HG03175 (cell line): Measurements from ENCODE around the gene PRR9.
"Not testable (repeated sequence)": the region's sequence is repeated elsewhere in the genome, so short reads cannot be mapped to it uniquely, and the experiment has no call there.

Experiments used
- ATAC-seq: cut with Tn5 transposase; IDR thresholded peaks from one replicate; pipeline ENCODE4 v1.9.1; 2021; ENCODE audit warnings: mild to moderate bottlenecking, moderate library complexity; ENCODE audit not compliant: unreplicated experiment

PRR9 gene

GRCh38 chr1:153217212-153217611 lies at the start of gene PRR9:
Gene PRR9 (plus strand): TSS chr1:153217584. CDS start chr1:153218145, 561 bp downstream.
- ATAC-seq: no peak

- no peak for ATAC-seq
Observed at GRCh38 chr1:153168686-153169085, 48.7 kb upstream of the PRR9 start.

GRCh38 chr1:153174624-153175023 lies 42.8 kb upstream of the PRR9 start:
- no peak for ATAC-seq

DNA sequence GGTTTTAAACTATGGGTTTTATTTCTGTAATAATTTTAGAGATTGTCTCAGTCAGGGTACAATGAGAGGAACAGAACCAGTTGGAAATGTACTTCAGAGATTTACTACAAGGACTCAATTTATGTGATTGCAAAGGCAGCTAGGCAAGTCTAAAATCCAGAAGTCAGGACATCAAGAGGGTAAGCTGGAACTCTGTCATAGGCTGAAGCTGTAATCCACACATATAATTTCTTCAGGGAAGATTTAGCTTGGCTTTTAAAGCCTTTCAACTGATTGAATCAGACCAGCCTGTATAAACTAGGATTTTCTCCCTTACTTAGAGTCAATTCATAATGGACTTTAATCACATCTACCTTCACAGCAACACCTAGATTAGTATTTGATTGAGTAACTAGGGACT lies 38.5 kb upstream of the PRR9 start:
- no peak for ATAC-seq

GRCh38 chr1:153180556-153180955 lies 36.8 kb upstream of the PRR9 start:
- ATAC-seq: no peak

DNA sequence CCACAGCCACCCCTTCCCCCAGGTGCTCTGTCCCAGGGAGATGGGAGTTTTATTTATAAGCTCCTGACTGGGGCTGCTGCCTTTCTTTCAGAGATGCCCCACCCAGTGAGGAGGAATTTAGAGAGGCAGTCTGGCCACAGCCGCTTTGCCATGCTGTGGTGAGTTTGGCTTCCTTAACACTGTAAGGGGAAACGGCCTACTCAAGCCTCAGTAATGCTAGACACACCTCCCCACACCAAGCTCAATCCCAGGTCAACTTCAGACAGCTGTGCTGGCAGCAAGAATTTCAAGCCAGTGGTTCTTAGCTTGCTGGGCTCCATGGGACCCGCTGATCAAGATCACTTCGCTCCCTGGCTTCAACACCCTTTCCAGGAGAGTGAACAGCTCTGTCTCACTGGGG lies 29.1 kb upstream of the PRR9 start:
- not testable (repeated sequence) for ATAC-seq

- ATAC-seq: no peak
Observed at GRCh38 chr1:153190373-153190772, 27.0 kb upstream of the PRR9 start.

GRCh38 chr1:153192697-153193096 lies 24.7 kb upstream of the PRR9 start:
- no peak for ATAC-seq

GRCh38 chr1:153194331-153195050 lies 22.9 kb upstream of the PRR9 start:
- no peak for ATAC-seq

- no peak for ATAC-seq
Observed at GRCh38 chr1:153195216-153195615, 22.2 kb upstream of the PRR9 start.

DNA sequence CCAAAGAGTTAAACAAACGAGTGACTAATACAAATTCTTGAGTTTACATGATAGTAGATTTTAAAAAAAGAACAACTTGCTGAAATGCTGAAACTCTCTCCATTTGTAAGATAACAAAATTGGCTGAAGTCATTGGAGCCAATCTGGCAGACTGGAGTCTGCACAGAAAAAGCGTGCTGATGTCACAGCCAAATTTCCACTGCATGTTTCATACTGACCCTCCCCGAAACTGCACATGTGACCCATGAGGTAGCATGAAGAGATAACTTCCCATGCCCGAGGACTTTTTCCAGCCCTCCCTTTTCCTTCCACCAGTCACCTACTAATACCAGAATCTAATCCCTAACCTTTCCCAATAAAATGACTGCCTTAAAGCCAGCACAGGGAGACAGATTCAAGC lies 15.4 kb upstream of the PRR9 start:
- no peak for ATAC-seq

DNA sequence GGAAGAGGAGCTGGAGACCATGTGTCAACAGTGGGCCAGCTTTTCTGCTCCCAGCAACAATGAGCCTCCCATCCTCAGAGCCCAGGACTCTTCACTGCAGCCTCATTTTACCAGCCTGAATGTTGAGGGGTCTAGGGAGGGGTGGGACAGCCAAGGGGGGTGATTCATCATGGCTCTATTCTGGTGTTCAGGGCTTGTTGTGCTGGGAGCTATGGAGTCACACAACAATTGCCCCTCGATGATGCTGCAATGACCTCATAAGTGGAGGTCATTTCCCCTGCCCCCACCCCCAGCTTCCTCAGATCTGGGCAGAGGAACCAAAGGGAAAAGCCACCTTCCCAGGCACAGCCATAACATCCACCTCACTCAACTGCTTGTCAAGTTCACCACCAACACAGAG lies 14.3 kb upstream of the PRR9 start, which contains the start of gene LELP1:
TSS of gene LELP1 (plus strand) at position 301 of the 400 bp plus-strand sequence. CDS start 1,278 bp downstream, outside the sequence.
- no peak for ATAC-seq

DNA sequence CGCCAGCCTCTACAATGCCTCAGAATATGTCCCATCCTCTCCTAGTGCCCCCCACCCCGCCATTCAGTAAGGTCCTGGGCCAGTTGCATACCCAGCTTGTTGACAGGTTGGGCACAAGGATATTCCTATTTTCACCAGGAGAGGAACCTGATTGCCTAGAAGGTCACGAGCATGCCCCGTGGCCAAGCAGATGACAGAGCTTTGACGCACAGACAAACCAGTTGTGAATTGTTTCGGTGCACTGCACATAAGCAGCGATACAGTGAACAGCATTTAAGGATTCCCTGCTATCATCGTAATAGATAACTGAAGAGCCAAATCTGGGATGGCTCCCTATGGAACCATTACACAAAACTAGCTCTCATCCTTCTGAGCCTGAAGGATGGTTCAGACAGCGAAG lies 10.8 kb upstream of the PRR9 start:
- ATAC-seq: no peak

GRCh38 chr1:153210206-153210605 lies 7.2 kb upstream of the PRR9 start:
- no peak for ATAC-seq

DNA sequence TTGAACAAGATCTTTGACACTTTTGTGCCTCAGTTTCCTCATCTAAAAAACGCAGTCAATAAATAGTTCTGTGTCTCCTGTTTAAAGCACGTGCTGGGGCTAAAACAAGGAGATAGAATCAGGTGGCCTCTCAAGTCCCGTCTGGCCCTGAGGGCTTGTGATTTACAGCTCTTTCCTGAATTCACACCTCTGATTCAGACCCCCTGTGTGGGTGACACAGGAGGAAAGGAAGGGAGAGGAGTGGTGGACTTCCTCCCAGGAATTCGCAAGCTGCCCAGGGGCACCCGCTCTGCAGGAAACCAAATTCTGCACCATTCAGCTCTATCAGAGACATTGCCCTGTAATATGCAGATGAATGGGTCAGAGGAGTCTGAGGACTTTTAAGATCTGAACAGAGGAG lies 5.2 kb upstream of the PRR9 start:
- ATAC-seq: no peak

DNA sequence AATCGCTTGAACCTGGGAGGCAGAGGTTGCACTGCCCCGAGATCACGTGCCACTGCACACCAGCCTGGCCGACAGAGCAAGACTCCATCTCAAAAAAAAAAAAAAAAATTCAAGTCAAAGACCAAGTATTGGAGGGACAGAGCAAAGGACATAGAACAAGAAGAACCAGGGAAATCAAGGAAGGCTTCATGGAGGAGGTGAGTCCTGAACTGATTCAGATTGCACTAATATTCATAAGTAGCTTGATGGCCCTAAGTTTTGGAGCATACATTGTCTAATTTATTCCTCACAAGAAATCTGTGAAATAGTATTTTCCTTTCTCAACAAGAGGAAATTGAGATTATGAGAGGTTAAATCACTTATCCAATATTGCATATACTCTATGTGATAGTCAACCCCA lies 3.9 kb upstream of the PRR9 start:
- no peak for ATAC-seq

DNA sequence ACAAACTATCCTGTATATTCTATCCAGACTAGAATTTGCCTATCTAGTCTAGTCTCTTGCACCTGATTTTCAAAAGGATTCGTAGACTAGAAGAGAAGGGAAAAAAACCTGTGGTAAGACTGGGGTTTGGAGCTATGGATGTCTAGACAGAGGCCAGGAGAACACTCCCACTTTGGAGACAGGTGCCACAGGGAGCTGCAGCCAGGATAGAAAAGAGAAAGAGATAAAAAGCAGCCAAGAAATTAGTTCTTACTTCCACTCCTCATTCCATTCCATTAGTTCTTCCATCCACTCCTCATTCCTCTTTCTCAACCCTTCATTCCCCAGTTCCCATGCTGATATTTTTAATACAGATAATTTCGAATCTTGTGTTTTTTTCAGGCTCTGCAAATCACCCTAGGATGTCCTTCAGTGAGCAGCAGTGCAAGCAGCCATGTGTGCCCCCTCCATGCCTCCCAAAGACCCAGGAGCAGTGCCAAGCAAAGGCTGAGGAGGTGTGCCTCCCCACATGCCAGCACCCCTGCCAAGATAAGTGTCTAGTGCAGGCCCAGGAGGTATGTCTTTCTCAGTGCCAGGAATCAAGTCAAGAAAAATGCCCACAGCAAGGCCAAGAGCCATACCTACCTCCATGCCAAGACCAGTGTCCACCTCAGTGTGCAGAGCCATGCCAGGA lies 496 bp downstream of the PRR9 start:
- no peak for ATAC-seq

- ATAC-seq: no peak
Observed at GRCh38 chr1:153220606-153221303, 3.4 kb downstream of the PRR9 start.

DNA sequence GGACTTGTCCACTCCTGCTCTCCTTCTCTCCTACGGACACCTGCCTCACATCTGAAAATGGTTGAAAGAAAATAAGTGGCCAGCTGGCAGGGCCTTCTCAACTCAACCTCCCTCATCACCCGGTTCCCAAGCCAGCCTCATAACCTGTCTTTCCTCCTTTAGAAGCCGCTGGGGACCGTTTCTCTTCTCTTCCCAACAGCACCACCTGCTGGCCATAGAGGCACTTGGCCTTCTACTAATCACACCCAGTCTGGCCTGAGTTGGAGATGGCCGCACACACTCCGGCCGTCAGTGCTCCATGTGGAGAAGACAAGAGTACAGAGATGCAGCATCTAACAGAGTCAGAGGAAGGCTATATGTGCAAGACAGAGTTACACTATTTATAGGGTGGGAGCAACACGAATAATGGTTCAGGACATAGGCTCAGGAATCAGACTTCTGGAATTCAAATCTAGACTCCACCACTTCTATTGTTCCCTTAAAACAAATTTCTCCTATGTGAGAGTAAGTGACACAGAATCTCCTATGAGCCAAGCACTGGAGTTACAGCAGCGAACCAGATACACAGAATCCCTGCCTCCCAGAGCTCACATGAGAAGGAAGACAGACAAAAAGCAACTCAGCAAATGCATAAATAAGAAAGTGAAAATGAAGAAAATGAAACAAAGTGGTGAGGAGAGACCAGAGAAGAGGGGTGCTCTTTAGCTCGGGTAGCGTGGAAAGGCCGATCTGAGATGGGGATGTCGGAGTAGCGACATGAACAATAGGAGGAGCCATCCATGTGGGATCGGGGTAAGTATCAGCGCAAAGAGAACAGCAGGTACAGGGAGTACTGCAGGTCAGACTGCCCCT lies 5.9 kb downstream of the PRR9 start:
- ATAC-seq: peak; percentile 76

- no peak for ATAC-seq
Observed at GRCh38 chr1:153227810-153228209, 10.4 kb downstream of the PRR9 start.

DNA sequence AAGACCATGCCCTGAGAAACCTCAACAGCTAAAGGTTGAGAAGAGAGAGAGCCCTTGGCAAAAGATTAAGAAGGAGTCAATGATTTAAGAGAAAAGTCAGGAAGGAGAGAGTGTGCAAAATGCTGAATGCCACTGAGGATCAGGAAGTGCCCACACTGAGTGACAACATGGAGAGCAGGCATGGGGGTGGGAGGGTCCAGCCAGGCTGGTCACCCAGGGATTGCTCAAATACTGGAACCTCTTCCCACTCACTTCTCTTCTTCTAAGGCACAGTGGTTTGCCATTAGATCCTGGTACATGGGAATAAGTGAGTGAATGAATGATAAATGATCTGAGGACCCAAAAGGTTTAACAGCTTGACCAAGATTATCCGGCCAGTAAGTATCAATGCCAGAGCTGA lies 11.1 kb downstream of the PRR9 start:
- ATAC-seq: no peak
